CD4-positive, alpha-beta T cell treated with Interleukin-6 for 4 hours (primary cell): ENCODE data around the gene PMM2.

Experiments
- DNase-seq: peaks from one replicate; pipeline ENCODE4 v3.0.0-alpha.2; 2020; ENCODE audit warnings: mixed read lengths

PMM2 gene

DNA sequence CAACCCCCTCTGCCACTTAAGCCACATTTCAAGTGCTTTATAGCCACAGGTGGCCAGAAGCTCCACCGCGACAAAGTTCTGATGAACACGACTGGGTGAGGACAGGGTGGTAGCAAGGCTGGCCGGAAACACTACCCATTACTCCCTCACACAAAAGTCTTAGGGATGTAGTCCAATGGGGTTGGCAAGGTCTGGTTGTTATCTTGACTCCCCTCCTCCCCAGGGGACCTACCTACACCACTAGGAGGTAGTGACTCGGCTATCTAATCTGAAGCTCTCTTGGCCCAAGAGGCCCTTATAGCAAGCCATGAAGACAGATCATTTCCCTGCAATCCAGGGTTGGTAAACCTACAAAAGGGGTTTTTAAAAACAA is 92.9 kb downstream of the PMM2 start:
- DNase-seq: no peak

DNA sequence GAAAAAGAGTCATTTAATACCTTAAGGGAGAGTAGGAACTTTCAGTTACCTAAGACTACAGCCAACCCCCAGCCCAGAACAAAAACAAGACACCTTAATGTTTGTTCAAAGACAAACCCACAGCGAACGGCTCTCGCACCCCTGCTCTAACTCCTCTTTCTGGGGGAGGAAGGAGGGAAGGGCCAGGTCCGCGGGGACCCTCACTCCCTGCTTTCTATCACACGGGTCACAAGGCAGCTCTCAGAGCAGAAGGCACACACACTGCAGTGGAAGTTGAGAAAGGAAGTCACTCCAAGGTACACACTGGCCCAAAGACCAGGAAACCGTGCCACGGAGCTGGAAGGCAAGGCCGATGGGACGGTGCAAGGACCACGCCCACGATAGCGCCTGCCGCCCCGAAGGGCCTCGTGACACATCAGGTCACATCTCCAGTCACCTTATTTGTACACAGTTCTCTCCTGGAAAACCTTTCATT is 94.5 kb downstream of the PMM2 start:
- no peak for DNase-seq

DNA sequence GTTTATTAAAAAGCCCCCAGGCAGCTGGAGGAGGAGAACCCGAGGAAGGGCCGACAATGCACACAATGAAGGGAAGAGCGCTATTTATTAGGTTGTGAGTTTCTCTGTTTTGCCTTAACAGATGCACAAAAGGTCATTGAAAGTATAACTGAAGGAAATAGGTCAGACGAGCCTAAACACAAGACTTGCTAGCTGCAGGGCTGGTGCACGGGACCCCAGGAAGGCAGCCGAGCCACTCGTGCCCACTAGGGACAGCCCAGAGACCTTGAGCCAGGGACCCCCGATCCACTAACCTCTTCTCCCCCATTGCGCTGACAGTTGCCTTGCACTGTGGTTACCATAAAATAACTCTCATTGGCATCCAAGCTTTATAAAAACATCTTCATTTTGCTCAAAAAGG is 95.8 kb downstream of the PMM2 start:
- no peak for DNase-seq

DNA sequence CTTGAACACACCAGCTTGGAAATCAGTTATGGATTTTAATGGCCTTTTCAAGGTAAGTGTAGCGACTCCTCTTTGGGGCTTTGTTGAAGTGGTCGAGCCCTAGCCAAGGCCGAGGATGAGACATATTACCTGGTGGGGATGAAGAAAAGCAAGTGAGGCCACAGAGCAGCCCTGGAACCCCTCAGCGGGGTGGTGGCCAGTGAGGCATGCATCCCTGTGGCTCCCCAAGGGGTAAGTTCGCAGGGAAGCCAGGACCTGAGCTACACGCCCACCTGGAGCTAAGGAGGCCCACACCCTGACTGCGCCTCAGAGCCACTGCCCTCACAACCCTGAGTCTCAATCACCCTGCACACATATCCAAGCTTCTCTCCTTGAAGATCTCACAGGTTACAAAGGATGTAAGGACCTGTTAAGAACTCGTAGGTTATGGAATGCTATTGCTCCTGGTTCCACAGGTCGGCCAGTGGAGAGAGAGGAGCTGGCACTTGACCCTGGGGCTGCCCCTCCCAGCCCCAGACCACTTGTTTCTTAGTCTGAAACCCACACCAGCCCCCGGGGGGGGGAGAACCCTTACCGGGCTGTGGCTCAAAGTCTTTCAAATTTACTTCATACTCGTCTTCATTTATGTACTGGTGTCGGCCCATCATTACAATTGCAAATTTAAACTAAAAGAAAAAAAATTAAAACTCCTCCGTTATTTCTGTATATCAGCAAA is 96.5 kb downstream of the PMM2 start:
- DNase-seq: no peak

DNA sequence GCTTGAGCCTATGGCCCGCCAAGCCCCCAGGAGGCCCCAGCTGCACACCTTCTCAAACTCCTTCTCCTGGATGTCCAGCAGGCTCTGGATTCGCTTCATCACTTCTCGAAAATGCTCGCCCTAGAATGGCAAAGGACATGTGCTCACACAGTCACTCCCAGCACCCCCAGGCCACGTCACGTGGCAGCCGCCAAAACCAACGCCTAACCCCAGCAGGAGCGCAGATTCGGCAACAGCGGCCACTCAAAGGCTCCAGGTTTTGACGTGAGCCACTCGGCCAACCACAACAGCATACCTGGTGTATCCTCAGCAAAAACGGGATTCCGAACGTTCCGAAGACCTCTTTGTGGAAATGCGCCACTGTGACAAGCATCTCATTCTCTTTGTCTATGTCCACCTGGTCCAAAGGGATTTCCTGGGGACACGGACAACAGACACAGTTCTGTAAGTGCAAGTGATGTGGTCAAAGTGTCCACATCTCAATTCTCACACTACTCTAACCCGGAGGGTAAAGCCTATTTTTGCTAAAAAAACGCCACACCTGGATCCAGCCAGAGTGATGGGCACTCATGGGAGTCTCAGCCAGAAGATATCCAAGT is 97.2 kb downstream of the PMM2 start:
- no peak for DNase-seq

DNA sequence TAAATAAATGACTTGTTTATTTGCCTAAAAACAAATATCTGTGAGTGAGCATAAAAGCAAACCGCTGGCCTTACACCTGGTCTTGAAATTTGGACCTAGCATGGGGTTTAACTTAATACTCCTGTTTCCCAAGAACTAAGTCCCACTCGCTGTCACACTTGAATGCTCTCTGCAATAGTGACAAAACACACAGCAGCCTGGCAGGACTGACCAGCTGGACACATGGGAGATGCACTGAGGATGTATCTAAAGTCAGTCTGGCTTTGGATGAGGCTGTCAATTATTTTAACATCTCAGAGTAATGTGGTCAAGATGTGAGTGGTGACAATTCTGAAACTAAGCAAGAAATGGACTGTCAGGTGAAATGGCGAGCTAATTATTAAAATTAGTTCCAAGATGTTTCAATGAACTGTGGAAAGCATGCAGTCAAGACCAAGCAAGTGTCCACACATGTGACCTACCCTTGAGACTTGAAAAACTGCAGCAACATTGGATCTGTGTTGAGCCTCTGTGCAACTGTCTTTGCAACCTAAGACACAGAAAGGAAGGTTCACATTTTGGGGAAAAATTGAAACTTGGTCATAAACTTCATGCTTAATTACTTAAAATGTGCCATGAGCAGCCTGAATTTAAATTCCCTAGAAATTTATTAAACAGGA is 101.2 kb downstream of the PMM2 start:
- no peak for DNase-seq
